Measurements from ENCODE around the gene ETS1.

The ETS1 gene

DNA sequence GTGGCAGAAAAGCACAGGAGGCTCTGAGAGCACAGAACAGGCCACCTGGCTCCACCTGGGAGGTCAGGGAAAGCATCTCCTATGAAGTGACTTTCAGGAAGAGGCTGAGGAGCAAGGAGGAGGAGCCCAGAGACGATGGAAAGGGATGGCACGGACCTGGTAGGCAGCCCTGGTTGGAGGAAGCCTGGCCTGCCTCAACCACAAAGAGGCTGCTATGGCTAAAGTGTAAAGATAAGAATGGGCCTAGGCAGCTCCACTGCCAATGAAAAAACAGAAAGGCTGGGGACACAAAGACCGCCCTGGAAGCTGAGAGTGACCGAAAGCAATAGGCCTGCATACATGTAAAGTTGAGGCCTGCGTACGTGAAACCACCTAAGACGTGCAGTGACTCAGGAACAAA lies 31.2 kb upstream of the ETS1 start:
- no peak for DNase-seq

DNA sequence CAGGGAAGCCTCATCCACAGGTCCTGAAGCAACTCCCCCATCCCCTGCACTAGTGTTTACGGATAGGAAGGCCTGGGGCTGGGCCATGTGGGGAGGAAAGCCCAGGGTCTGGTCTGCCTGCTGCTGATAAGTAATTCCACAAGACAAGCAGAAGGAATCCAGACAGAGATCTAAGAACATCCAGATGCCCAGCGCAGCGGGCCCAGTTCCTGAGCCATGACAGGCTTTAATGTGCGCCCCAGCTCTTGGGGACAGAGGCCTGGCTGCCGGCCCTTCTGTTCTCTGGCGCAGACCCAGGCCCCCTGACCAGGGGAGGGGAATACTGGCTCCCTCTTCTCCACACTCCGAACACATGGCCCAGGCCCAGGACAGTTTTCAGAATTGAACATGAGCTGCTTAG lies 28.8 kb upstream of the ETS1 start:
- DNase-seq, result no peak

- DNase-seq, result no peak
Observed at GRCh38 chr11:128615612-128616011, 28.3 kb upstream of the ETS1 start.

DNA sequence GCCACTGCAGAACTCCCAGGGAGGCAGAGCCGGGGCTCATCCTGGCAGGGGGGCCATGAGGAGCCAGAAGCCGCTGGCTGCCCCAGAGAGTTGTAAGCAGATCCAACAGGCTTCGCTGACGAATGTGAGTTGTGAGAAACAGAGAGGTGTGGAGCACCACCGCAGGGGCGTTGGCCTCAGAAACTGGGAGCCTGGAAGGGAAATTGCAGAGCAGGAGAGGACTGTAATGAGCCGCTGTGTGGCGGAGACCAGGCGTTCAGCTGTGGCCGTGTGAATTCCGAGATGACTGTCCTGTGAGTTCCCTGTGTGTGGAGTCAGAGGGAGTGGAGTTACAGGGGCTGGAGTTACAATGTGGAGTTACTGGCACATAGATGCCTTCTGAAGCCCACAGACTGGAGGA lies 27.7 kb upstream of the ETS1 start:
- DNase-seq, result no peak

- DNase-seq, result no peak
Observed at GRCh38 chr11:128614026-128614425, 26.7 kb upstream of the ETS1 start.

DNA sequence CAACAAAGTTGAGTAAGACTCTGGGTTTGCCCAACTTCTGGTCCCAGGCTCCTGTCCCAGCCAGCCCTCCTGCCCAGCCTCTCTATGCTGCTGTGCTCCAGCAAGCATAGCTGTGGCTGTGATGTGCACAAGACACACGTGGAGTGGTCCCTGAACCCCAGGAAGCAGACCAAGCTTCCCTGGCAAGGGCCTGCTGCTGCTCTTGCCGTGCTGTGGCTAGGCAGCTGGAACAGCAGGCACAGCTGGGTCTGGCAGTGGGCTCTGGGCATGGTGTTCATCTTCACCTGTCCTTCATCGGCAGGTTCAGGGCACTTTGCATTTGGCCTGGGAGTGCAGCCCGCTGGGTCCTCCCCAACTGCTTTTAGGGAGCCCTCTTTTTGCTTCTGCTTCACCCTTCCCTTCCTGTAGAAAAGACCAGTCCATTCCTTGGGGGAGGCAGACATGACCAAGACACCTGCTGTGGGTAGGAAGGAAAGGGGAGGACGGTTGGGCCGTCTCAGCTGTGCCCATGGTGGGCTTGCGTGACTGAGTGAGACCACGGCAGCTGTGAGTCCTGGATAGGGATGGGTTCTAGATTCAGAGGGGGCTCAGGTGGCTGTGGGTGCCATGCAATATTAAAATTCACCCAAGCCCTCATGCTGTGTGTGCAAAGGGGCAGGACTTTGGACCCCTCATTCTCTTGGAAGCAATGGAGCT lies 26.1 kb upstream of the ETS1 start:
- no peak for DNase-seq

- DNase-seq, result no peak
Observed at GRCh38 chr11:128610721-128611617, 23.6 kb upstream of the ETS1 start.

- DNase-seq, result no peak
Observed at GRCh38 chr11:128609785-128610184, 22.4 kb upstream of the ETS1 start.

- no peak for DNase-seq
Observed at GRCh38 chr11:128608746-128609407, 21.5 kb upstream of the ETS1 start.

DNA sequence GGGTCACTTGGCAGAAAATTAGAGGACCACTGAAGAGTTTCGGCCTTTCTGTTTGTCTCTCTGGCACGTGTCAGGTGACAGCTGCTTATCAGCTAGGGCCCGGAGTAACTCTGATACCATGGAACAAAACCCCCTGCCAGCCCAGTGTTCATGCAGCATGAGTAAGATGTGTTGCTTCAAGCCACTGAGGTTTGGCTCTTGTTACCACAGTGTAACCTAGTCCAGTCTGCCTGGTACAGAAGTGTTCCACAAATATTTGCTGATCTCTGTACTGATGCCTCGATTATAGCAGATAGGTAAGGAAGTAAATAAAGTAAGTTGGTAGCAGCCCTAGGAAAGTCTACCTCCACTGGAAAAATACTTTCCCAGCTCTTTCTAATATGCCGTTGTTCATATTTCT lies 20.5 kb upstream of the ETS1 start:
- DNase-seq, result peak; percentile 31

DNA sequence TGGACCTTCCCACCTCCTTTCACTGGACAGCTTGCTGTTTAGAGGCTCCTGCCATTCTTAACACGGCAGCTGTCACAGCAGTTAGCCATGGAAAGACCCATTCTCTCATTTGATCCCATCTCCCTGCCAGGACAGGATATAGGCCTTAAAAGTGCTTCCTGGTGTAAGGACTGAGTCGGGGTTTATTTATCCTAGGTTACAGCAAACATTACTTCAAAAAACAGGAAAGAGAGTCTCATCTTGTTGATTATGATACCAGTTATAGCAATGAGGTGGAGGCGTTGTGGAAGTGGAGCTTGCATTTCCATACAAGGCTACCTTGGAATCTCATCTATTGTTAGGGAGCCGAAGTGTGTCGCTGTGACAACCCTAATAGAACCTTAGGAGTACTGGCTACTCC lies 17.4 kb upstream of the ETS1 start:
- DNase-seq, result no peak

DNA sequence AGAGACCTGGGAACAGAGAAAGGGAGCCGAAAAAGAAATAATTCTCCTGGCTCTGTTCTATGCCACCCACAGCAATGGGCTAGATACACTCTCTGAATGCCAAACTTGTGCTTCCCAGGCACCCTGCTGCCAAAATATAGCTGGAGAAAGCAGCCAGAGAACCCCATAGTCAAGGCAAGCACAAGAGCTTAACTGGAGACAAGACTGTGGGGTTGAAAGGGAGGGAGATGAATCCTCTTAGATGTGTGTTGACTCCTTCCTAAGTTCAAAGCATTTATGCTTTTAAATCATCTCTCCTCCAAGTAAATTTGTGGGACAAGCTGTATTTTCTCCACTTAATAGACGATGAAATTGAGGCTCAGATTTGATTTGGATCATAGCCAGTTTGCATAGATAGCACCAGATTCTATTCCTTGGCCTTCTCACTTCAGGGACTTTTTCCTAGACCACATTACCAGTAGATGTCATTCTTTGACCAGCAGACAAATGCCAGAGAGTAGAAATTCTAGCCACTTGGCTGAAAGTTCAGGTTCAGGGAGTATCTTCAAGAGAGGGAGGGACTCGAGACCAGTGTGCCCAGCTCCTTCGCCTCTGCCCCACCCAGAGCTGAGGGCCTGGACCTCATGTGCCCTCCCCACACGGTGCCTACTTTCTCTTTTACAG lies 16.5 kb upstream of the ETS1 start:
- peak; percentile 15 for DNase-seq

DNA sequence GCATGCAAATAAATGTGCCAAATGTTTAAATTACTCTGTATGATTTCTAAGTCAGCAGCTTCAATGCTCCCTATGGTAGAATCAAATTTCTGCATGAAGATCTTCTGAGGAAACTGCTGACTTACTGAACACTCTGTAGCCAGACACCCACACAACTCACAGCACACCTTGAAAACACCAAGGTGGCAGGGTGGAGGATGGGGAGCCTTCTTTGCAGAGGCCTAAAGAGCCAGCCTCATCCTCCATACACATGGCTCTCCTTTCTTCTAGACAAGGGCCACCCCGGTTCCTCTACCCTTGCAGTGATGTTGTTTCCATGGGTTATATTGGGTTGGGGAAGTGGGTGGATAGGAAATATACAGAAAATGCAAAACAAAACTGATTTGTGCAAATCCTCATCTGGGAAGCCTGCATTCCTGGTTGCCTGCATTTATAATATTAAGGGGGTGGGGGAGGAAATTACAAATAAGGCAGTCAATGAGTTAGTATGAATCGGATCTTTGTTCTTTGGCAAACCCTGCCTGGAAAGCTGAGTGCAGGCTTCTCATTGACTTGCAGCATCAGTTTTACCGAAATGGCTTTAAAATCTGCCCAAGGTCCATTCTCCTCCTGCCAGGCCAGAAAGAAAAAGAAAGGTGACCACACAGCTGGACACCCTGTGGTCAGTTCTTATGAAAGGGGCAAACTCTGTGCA lies 15.8 kb upstream of the ETS1 start:
- DNase-seq, result no peak

DNA sequence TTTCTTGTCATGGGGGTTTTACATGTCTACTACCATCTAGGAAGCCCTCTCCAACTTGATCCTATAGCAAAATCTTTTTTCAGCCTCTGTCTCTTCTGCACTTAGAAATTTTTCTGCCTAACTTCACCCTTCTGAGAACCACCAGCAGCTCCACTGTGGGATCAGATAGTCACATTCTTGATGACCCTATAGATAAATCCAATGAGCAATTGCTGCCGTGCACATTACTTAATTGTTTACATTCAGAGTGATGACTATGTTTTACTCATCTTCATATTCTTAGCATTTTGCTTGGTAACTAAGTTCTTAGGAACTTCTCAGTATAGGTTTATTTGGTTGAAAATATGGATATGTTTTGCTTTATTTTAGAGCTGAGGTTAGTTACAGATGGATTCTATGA lies 12.4 kb upstream of the ETS1 start:
- no peak for DNase-seq

GRCh38 chr11:128598506-128599150 lies 11.3 kb upstream of the ETS1 start:
- no peak for DNase-seq

- DNase-seq, result no peak
Observed at GRCh38 chr11:128598096-128598495, 10.7 kb upstream of the ETS1 start.

DNA sequence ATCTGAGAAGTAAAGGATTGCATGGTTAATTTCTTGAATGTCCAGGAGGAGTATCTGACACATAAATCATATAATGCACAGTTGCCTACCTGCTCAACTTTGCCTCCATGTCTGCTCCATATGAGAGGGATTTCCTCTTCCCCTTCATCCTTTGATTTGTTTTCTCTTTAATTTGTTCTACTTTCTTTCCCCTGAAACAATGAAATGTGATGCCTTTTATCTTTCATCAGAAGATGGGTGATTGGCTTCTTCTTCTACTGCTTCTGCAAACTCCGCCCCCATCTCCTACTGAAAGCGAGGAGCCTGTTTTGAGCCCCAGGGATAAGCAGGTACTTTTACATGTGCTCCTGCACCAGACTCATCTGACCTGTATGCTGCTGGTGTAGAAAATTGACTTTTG lies 9.9 kb upstream of the ETS1 start:
- no peak for DNase-seq

GRCh38 chr11:128596250-128596649 lies 8.9 kb upstream of the ETS1 start:
- no peak for DNase-seq

DNA sequence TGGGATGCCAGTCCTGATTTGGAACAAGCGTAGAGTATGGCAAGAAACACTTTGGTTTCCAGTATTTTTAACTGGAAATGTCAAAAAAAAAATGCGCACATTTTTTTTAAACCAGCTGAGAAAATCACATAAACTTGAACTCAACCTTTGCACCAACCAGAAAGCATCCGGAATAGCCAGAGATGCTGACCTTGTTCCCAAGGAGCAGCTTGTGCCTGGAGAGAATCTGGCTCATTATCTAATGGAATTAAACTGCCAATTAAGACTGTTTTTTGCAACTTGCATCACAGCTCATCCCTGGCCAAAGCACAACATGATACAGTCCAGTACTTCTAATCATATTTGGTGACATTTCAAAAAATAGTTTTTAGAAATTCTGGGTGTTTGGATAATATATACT lies 8.4 kb upstream of the ETS1 start:
- DNase-seq, result no peak

- no peak for DNase-seq
Observed at GRCh38 chr11:128595221-128595620, 7.9 kb upstream of the ETS1 start.

DNA sequence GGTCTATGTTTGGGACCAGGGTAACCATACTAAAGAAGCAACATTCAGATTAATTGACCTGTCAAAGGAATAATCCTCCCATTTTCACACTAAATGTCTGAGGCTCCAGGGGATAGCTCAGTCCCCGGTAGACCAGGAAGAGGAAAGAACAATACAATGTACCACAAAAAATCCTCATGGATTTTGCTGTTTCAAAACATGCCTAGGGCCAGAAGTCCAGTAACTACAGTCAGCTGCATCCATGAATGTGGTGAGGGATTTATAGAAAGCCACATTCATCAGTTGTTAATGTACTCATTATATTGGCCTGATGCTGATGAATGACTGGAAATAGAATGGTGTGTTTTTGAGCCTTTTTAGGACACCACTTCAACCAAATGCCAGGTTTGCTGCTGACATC lies 6.9 kb upstream of the ETS1 start:
- DNase-seq, result no peak

DNA sequence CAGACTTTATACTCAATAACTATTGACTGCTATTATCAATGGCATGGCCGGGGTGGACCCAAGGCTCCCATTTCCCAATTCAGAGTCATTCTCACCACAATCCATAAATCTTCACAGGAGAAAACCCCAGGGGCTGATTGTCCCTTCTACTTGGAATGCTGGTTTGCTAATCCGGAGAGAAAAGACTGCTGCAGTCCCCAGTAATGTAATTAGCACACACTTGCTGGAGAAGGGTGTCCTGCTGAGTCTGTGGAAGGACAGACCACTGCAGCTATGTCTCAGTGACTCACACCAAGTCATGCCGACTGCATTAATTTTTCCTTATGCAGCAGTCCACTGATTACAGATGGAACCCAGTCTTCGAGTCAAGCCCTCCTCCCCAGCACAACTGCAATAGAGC lies 5.9 kb upstream of the ETS1 start:
- no peak for DNase-seq

All from NCI-H1092 treated with DMSO at 0.1 percent for 48 hours (cell line).